Stimulated activated CD8-positive, alpha-beta memory T cell treated with anti-CD3 and anti-CD28 coated beads, Interleukin-7, amount 100 ng/mL, for 48 hours (primary cell): ENCODE results near the gene MEIS1.

Experiments used
- DNase-seq, 2 donors: peaks; one replicate each; pipeline ENCODE4 v3.0.0-alpha.2; 2020; ENCODE audit warnings: low read depth in 1 of 2; ENCODE audit errors: extremely low read depth in 1 of 2

Gene MEIS1

DNA sequence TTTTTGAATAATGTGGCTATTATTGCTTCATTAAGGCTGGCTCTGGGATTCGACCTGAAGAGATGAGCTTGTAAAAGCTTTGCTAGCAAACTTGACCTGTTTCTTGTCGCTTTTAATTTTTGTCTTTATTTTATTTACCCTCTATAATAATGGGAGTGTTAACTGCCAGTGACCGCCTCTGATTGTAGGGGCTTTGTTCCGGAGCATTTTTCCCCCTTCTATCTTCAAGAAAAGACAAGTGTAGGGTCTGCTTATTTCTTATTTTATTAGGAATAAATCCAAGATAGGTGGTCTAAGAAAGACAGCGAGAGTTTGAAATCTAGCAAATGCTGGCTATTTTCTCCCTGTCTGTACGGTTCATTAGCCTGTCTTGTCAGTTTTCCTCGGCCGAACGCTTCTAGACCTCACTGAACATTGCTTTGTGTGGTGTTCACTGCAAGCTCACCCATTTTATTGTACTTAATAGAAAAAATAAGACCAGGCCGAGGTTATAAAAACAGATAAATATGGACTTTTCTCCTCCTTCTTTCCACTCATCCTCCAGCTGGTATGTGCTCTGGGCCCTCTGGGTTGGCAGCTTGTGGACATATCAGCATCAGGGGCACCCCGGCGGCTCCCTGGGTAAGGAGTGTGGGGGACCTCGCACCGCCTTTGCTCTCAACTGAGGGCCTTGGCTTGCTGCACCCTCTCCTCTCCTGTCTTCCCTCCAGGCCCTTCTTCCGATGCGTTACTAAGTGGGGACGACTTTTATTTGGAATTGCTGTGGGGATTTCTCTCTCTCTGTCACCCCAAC is 8.5 kb downstream of the MEIS1 start:
- DNase-seq, result no peak

DNA sequence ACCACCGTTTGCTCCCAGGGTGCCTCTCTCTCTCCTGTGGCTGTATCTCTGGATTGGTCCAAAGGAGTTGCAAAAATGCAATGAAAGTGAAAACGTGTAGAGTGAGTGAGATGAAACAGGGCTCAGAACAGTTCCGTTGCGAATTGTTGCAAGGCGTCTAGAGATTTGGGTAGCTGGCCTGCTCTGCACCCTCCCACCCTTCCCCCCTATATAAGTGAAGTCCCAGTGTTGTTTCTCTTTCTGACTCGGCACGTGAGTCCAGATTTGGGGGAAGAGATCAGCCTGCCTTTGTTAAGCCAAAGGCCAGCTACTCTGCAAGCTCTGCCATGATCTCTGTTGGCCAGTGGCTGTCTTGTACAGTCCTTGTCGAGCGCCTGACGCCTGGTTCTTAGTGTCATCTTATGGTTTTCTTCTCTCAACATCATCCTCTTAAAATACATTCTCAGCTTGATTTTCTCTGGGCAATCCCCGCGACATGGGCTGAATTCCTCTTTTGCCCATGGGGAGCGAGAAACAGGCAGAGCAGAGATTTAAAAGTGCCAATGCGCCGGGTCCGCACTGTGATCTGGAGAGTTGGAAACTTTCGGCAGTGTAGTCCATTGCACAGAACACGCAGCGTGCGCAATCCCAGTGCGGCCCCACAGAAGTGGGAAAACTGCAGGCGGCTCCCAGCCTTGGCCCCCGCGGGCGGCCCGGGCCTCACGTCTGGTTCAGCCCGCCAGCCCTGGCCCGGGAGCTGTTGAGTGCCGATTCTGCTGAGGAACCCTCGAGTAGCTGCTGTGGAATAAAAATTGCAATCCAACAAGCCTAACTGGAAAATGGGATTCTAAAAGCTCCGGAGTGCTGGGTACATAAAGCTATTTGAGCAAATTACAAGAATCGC is 9.3 kb downstream of the MEIS1 start:
- DNase-seq, result no peak

DNA sequence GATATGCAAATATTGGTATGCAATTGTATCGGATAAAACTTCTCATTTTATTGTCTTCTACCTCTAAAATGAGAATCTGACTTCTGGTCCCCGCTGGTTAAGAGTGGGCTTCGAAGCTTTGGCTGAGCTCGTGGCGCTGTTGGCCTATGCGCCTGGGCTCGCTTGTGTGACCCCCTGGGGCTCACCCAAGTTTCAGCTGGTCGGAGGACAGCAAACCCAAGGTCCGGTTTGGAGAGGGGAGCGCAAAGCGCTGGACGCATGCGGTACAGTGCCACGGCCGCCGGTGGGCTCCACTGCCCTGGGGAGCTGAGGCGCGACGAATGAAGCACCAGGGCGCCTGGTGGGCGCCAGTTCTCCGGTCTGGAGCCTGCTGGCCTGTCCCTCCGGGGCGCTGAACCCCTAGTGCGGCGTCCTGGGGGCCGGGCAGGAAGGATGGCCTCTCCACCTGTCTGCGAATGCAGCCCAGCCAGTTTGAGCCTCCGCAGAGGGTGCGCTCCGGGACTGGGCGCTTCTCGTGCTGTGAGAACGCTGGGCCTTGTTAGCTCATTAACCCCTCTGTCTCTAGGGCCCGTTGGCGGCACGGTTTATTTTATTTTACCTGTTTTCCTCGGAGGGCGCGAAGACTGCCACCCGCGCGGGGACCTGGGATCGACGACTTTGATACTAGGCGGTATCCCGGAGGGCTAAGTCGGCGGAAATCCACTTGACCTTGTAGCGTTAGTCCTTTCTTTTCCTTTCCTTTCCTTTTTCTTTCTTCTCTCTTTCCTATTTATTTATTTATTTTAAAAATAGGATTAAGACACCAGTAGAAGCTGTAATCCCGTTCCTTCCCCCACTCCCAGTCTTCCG is 10.4 kb downstream of the MEIS1 start:
- no peak for DNase-seq

DNA sequence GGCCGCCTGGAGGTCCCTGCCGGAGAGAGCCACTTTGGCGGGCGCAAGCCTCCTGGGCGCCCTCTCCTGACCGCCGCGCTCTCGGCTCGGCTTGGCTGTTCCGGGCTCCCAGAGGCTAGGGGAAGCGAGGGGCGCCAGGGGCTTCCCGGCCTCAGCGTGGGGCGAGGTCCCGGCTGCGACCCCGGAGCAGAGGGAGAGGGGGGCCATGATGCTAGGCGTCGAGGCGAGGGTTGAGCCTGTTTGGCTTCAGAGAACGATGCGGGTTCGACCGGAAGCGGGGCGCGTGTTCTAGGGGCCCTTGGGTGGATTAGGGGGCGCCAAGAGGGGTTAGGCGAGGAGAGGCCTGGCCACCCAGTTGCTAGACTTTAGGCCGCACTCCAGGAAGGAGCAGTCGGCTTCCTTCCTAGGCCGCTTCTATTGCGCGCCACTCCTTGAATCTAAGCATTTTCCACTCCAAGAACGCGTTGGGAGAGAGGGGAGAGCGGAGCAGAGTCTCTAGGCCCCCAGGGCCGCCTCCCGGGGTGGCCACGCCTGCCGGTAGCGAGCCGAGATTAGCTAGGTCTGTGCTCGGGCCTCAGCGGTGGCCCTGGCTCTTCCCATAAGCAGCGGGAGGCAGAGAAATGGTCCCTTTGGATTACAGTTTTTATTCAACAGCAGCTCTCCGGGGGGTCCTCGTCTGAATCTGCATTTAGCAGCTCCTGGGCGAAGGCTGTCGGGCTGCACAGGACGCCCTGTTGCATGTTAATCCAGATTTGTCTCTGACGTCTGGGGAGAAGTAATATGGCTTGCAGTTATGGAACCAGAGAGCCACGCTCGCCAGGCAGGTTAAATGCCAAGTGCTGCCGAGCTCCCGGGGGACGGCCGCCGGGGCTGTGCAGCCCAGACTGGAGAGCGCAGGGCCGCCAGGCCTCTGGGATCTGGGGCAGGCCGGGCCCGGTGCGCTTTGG is 11.3 kb downstream of the MEIS1 start:
- no peak for DNase-seq

DNA sequence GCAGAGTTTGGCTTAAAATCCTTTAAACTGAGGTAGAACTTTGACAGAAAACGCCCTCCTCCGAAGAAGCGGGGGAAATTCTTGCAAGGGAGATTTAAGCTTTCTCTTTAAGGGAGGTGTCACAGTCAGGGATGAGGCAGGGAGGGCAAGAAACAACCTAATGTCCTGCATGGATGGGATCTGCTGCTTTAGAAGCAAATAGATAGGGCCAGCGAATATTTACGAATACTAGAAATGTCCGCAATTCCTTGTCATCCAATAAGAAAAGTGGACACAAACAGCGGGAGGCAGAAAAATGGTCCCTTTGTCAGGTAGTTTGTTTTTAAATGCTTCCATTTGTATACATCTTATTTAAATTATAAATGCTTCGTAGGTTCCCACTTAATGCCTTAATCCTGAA is 12.0 kb downstream of the MEIS1 start:
- no peak for DNase-seq

DNA sequence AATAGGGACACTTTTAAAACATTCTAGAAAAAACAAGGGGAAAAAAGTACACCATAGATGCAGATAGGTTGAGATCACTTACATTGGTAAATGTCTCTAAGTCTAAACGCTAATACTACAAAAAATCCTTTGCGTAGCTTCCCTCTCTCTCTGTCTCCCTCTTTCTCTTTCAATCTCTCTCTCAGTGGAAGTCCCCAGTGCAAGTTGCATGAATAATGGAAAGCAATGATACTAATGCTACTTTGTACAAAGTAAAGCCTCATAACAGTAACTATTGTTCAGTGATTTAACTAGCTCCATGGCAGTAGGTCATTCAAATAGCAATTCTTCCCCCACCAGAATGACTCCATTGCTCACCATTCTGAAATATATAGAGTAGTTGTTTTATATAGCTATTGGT is 12.8 kb downstream of the MEIS1 start:
- no peak for DNase-seq

DNA sequence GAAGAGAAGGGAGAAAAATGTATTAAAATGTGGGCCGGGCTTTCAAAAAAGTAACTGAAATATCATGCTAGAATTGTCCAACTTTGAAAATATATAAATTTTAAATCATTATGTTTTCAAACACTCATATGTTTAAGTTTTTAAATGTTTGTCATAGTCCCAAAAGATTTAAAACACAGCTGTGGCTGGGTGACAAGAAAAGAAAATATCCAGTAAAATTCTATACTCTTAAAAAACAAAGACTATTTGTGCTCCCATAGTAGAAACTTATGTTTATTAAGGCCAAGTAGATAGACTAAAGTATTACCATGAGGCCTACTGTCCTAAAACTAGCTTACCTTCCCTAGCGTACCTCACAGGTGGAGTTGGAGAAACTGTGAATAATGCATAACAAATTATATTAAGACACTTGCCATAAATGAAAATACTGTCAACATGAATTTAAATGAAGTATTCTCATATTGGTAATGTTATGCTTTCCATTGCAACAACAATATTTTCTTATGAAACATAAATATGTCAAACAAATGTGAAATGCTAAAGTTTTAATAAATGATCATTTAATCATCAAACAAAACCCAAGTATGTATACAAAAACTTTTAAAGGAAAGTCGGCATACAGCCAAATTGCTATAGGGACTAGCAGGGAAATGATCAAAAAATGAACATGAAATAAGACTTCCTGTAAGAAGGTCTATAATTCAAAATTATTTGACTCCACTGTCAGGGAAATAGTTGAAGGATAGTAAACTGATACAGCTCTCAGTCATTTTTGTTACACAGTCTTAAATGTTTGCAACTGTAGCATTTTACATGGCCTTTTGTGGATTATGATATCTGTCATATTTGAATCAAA is 13.4 kb downstream of the MEIS1 start:
- no peak for DNase-seq

DNA sequence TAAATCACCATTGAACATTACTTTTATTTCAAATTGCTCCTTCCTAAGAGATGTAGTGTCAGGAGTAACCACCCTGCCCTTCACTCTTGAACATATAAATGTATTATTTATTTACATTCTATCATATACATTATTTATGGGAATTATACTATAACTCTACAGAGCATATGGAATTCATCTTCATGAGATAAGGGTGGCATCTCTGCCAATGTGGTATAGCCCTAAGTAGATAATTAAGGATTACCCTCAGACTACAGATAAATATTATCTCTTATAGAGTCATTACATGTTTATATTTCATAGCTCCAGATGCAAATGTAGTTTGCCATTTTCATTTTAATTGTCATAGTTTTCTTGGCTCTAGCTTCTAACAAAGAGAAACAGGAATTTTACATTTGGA is 17.3 kb downstream of the MEIS1 start:
- no peak for DNase-seq

DNA sequence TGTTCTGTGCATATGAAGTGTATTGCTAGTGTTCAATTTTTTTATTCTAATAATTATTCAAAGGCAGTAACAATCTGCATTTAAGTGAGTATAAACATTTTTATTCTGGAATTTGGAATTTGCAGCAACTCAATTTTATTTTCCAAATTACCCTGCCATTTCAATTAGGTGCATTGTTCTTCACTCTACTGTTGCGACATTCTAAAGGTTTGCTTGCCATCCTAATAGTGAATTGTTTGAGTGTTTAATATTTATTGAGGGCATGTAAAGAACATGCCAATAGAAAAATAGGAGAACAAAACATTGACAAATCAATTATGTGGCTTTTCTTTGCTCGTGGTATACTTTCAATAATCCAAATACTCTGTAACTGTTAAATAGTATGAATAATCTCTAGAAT is 18.0 kb downstream of the MEIS1 start:
- DNase-seq, result no peak

DNA sequence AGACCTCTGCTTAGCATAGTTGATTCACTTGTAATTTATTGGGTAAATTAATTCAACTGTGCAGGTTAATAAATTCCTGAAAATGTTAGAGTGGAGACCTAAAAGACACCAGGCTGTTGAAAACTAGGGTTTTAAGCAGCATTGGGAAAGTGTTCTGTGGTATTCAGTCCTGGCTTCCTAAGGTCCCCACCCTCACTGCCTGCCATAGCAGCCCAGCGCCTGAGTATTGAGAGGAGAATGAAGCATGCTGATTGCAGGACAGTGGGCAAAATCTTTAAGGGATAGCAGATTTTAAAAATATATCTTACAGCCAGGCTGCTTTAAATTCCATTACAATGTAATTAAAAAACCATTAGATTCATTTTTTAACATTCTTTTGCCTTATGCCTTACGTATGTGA is 20.6 kb downstream of the MEIS1 start:
- DNase-seq, result no peak

DNA sequence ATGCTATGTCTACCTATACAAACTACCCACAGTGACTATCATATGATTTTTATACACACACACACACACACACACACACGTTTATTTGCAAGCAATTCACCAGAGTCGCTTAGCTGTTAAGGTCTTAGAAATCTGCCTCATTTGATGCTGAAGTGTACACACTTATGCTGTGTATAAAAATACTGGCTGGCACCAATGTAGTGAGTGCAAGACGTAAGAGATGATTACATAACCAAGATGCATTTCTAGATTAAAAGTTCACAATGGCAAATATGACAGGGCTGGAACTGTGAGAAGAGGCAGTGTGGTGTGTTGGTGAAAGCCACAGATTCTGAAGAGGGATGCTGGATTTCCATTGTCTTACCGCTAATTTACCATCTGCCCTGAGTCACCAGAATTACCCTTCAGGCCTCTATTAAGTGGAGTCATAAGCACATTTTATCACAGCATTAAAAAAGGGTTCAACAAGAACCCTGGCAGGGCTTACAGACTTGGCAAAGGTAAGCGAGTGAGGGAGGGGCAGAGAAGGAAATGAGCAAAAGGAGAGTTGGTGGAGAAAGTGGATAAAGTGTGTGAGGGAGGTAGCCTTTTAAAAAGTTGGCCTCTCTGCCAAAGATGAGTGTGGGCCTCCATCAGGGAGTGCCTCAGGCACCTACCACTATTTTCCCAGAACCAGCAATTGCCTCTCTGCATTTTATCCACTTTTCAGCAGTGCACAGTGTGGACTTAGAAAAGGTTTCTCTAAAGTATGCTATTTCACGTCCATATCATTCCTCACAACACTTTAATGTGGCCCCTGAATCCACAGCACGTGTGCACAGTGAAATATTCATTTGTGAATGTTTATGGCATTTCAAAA is 21.5 kb downstream of the MEIS1 start:
- DNase-seq, result no peak

DNA sequence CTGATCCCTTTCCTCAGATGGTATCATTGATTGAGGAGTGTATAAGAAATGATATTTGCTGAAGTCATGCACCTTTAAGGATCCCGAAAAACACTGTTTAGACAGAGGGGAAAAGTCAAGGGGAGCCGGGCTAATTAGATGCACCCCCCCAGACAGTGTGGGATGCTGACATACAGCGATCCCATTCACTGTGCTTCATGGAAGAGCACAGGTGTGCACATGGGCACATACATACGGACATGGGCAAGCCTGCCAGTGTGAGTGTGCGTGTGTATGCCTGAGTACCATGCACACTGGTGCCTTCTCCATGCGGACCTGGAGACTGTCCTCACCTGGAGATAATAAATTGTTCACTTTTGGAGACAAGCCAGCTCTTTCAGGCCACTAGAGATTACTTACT is 22.6 kb downstream of the MEIS1 start:
- DNase-seq, result no peak

DNA sequence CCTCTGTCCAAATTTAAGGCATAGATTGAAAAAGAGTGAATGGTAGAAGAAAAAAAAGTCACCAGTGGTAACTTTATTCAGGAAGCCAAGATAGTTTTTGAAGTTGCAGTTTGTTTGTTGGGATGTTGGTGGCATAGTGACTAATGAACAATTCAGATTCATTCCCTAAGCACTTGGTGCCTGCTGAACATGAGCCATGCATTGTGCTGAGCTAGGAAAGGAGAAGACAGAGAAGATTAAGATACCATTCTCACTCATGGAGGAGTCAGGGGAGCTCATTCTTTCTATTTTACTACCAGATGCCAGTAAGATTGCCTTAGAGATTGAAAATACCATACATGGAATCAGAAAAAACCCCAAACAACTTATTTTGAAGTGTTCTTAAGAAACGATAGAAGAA is 25.1 kb downstream of the MEIS1 start:
- no peak for DNase-seq

DNA sequence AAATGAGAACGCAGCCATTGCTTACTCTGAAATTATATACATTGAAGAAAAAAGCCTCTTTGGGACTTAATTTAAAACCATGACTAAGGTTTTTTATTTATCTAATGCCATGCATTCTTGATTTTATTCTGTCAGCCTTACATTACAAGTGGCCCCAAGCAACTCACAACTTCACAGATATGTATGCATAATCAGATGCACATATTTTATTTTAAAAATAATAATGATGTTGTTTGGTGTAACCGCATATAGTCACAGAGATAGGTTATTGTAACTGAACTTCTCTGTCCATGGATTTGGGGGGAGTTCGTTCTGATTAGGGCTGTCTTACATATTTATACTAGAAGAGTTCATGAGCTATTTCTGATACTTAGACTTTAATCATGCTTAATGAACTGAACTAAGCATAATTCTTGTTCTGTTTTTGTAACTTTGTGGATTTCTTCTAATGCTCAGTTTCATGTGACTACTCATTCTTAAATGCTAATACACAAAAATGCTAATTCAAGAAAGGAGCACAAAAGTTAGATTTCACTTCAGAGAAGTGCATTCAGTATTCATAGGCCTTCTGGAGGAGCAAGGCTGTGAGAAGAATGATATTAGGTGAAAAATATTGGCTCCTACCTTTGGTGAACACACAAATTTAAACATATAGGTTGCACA is 26.2 kb downstream of the MEIS1 start:
- no peak for DNase-seq

DNA sequence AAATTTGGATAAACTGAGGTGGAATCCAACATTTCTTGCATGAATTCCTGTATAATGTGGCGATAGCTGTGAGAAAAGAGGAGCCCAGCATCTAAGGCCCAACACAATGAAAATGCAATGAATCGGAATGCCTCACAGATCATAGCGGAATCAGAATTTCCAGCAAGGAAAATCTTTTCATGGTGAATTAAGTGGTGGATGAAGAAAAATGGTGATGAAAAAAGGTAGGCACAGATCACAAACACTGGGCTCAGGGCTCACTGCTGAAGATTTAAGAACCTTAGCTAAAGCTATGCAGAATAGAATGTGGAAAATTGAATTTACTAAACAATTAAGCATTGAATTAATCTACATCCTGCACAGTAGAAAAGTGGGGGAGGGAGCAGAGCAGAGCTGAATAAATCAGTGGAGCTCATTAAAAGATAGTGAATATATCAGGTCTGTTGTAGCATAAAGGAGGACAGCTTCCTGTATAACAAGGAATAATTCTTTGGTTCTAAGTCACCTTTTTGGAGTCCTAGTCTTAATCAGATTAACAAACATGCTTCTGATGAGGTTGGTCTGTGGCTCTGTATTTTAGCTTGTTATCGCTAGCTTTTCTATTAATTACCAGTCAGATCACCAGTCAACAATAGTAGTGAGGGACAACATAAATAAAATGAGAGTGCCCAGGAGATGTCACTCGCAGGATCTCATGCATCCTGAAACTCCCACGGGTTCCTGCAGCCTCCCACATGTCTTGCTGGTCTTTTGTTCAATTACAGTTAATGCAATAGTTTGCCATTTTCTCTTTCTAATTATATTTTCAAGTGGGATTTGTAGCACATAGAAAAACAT is 27.0 kb downstream of the MEIS1 start:
- no peak for DNase-seq

DNA sequence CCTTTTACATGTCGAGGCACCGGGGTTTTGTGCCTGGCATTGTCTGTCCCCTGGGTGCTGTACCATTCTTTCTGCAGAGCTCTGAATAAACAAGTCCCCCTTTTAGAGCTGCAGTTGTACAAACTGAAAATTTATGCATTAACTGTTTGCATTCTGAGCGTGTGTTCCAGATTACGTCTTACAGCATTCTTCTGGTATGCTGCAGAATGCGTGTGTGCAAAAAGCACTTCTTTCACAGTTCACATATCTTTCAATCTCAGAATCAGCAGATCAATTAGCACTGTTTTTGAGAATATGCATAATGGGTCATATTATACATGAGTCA is 27.5 kb downstream of the MEIS1 start:
- no peak for DNase-seq

DNA sequence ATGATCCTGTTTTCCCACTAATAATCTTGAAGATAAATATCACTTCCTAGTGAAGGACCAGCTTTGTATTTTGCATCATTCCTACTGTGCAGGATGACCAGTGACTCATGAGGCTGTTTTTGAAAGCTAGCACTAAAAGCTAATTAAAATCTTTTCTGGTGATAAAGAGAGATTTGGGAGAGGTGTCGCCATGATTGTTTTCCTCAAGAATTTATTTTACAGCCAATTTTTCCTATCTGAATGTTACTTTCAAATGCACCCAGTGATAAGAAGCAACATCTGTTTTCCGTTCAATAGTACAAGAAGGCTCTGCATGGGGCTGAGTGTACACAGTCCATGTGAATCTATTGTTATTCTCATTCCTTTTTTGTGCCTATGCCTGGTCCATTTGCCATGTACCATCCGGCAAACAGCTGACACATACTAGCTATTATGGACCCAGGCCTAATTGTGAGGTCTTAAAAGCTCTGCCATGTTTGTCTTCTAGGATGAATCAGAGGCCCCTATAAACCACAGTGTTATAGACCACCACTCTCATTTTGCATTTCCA is 28.4 kb downstream of the MEIS1 start:
- DNase-seq, result no peak
